HCT116 (cell line): ENCODE data around the gene SH3GLB2. TPM values are rescaled to one million over a fixed set of nuclear protein-coding genes. Genes with fewer than 3 reads are reported as not detected.

ENCODE experiments used
- ATAC-seq: fragments of 200-7000 bp; cut with Tn5 transposase; 2 replicates; pipeline ENCODE4 v1.9.1; 2020; ENCODE audit warnings: mild to moderate bottlenecking, moderate library complexity
- BruUV-seq: library from RNA; stranded (reverse); fragments of 400-500 nt; replicated peaks from 2 replicates; lab custom pipeline; 2021; lab: Mats Ljungman, UMichigan
- CTCF ChIA-PET: fragments of 300-600 bp; sonication (Branson Sonifier 250); formaldehyde crosslinking; loops from one replicate; lab custom pipeline; 2021; ENCODE audit warnings: antibody characterized with exemption; lab: Charles Lee
- POLR2A ChIA-PET: fragments of 300-600, 350-600 bp; sonication (Branson Sonifier 250); formaldehyde crosslinking; loops from one replicate; lab custom pipeline; 2021; ENCODE audit warnings: antibody characterized with exemption; lab: Charles Lee
- RAD21 ChIA-PET, 2 experiments: fragments of 300-600 bp; sonication (Branson Sonifier 250); formaldehyde crosslinking; loops; one replicate each; lab custom pipeline; 2023; ENCODE audit warnings: low total read pairs in 2 of 2; ENCODE audit not compliant: uncharacterized antibody in 2 of 2, unreplicated experiment in 2 of 2, low non-redundant PET in 1 of 2; lab: Charles Lee
- DNase-seq: peaks from one replicate; pipeline ENCODE4 v3.0.0-alpha.2; 2010; ENCODE audit warnings: low read depth, low spot score
- H2AFZ ChIP-seq: fragments of 200-600 bp; shearing (Covaris generic), sonication (generic); 2 replicates; pipeline ENCODE4 v1.6.1; 2017; ENCODE audit warnings: low read depth, mixed run types, mixed read lengths, antibody characterized with exemption, low read length; ENCODE audit not compliant: poor library complexity, severe bottlenecking
- H3K27ac ChIP-seq: 2 replicates; pipeline ENCODE4 v1.5.1; 2012; ENCODE audit warnings: low read depth, low read length
- H3K27me3 ChIP-seq: fragments of 200-600 bp; sonication (generic); 2 replicates; pipeline ENCODE4 v1.6.1; 2016; ENCODE audit warnings: mixed run types, low read length, mixed read lengths; ENCODE audit not compliant: insufficient read depth
- H3K36me3 ChIP-seq, 2 experiments: fragments of 200-500 bp in 1 of 2; fragments of 200-600 bp in 1 of 2; sonication (Bioruptor generic) in 1 of 2; sonication (generic) in 1 of 2; 2 replicates each; pipeline versions ENCODE4 v1.5.1 to v1.6.1; 2014 to 2016; ENCODE audit warnings: low read length in 2 of 2, inconsistent platforms in 1 of 2, mixed read lengths in 1 of 2, mixed run types in 1 of 2; ENCODE audit not compliant: insufficient read depth in 2 of 2, control insufficient read depth in 1 of 2
- H3K4me1 ChIP-seq, 2 experiments: fragments of 200-600 bp in 1 of 2; sonication (generic) in 1 of 2; 2 replicates each; pipeline versions ENCODE4 v1.5.1 to v1.6.1; 2012 to 2017; ENCODE audit warnings: low read length in 2 of 2, inconsistent platforms in 1 of 2, mild to moderate bottlenecking in 1 of 2, mixed read lengths in 1 of 2, mixed run types in 1 of 2, moderate library complexity in 1 of 2; ENCODE audit not compliant: insufficient read depth in 2 of 2, control insufficient read depth in 1 of 2
- H3K4me2 ChIP-seq: fragments of 200-600 bp; sonication (generic); 2 replicates; pipeline ENCODE4 v1.6.1; 2017; ENCODE audit warnings: mixed run types, low read length, mixed read lengths
- H3K4me3 ChIP-seq, 2 experiments: fragments of 200-600 bp in 1 of 2; sonication (generic) in 1 of 2; replicated peaks in 1 of 2; 2 replicates each; pipeline ENCODE4 v1.5.1; 2011 to 2016; ENCODE audit warnings: low read length in 2 of 2, control low read depth in 1 of 2, low read depth in 1 of 2, mild to moderate bottlenecking in 1 of 2, mixed read lengths in 1 of 2, mixed run types in 1 of 2
- H3K79me2 ChIP-seq: fragments of 200-600 bp; sonication (generic); 2 replicates; pipeline ENCODE4 v1.6.1; 2017; ENCODE audit warnings: mild to moderate bottlenecking, mixed run types, low read length, moderate library complexity, mixed read lengths; ENCODE audit not compliant: insufficient read depth
- H3K9ac ChIP-seq: fragments of 200-600 bp; sonication (generic); 2 replicates; pipeline ENCODE4 v1.6.1; 2016; ENCODE audit warnings: low read length, mixed read lengths
- H3K9me2 ChIP-seq: fragments of 200-600 bp; sonication (generic), shearing (Covaris generic); 2 replicates; pipeline ENCODE4 v1.6.1; 2017; ENCODE audit warnings: mixed run types, mild to moderate bottlenecking, moderate library complexity; ENCODE audit not compliant: insufficient read depth
- H3K9me3 ChIP-seq, 2 experiments: fragments of 200-500 bp in 1 of 2; fragments of 200-600 bp in 1 of 2; sonication (Bioruptor generic) in 1 of 2; sonication (generic) in 1 of 2; 2 replicates each; pipeline ENCODE4 v1.6.1; 2014 to 2017; ENCODE audit warnings: low read length in 2 of 2, mixed read lengths in 2 of 2, inconsistent platforms in 1 of 2, low read depth in 1 of 2, mild to moderate bottlenecking in 1 of 2, mixed run types in 1 of 2, moderate library complexity in 1 of 2; ENCODE audit not compliant: control insufficient read depth in 1 of 2, insufficient read depth in 1 of 2
- H4K20me1 ChIP-seq: fragments of 200-600 bp; sonication (generic), shearing (Covaris generic); 2 replicates; pipeline ENCODE4 v1.6.1; 2017; ENCODE audit warnings: mixed run types, mild to moderate bottlenecking, moderate library complexity; ENCODE audit not compliant: insufficient read depth
- CEBPB ChIP-seq: IDR thresholded peaks from 2 replicates; pipeline ENCODE4 v1.6.1; 2012; ENCODE audit warnings: low read depth
- EGR1 ChIP-seq: IDR thresholded peaks from 2 replicates; pipeline ENCODE4 v1.6.1; 2012; ENCODE audit warnings: low read depth
- ELF1 ChIP-seq: IDR thresholded peaks from 2 replicates; pipeline ENCODE4 v1.6.1; 2012; ENCODE audit warnings: low read depth, borderline replicate concordance
- EZH2phosphoT487 ChIP-seq: fragments of 200-600 bp; IDR thresholded peaks from 2 replicates; pipeline ENCODE4 v1.6.1; 2018; ENCODE audit warnings: antibody characterized with exemption, borderline replicate concordance
- FOSL1 ChIP-seq: IDR thresholded peaks from 2 replicates; pipeline ENCODE4 v1.6.1; 2012; ENCODE audit warnings: low read depth
- JUND ChIP-seq: IDR thresholded peaks from 2 replicates; pipeline ENCODE4 v1.6.1; 2012
- POLR2AphosphoS5 ChIP-seq: IDR thresholded peaks from 2 replicates; pipeline ENCODE4 v1.6.1; 2011; ENCODE audit warnings: mild to moderate bottlenecking, low read depth, low read length, moderate library complexity
- SP1 ChIP-seq: IDR thresholded peaks from 2 replicates; pipeline ENCODE4 v1.6.1; 2012; ENCODE audit warnings: low read depth
- SRF ChIP-seq: IDR thresholded peaks from 2 replicates; pipeline ENCODE4 v1.6.1; 2012; ENCODE audit warnings: low read depth
- TCF7L2 ChIP-seq: IDR thresholded peaks from 2 replicates; pipeline ENCODE4 v1.7.0; 2011; ENCODE audit warnings: borderline replicate concordance, inconsistent platforms; ENCODE audit not compliant: insufficient read depth, insufficient read length; ENCODE audit errors: extremely low read depth
- YY1 ChIP-seq: IDR thresholded peaks from 2 replicates; pipeline ENCODE4 v1.6.1; 2011; ENCODE audit warnings: low read length, low read depth, moderate library complexity, mild to moderate bottlenecking; ENCODE audit not compliant: insufficient replicate concordance; ENCODE audit errors: extremely low read depth
- ZBTB33 ChIP-seq: IDR thresholded peaks from 2 replicates; pipeline ENCODE4 v1.6.1; 2011; ENCODE audit warnings: mild to moderate bottlenecking, low read length, moderate library complexity; ENCODE audit not compliant: insufficient replicate concordance; ENCODE audit errors: extremely low read depth
- intact Hi-C: fragments of 100-400 bp; cut with micrococcal nuclease; formaldehyde crosslinking; loops from 2 replicates; pipeline ENCODE4 v1.10.0; 2022
- total RNA-seq: library from RNA; stranded (reverse); gene quantifications from one replicate; pipeline ENCODE4 v1.2.1, GENCODE V29; 2021; ENCODE audit not compliant: unreplicated experiment
- TF ChIP-seq, protein P1 (sequence below): IDR thresholded peaks from 2 replicates; pipeline ENCODE4 v1.6.1; 2012; ENCODE audit warnings: low read depth

Gene SH3GLB2
- total RNA-seq, 1 experiment from 2014 or later = 87.9 TPM

DNA sequence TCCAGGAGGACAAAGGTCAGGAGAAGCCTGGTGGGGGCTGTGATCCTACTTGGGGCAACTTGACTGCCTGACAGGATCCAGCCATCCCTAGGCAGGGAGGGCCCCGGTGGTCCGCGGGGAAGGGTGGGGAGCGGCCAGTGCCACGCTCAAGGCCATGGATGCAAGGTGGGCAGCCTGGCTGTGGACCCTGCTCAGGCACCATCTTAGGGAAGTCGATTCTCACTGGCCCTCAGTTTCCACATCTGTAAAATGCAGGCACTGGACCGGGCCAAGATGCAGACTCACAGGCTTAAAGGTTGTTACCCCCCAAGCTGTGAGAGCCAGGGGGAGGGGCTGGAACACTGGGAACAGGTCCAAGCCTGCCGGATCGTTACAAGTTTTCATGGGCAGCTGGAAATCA is 44.0 kb upstream of the SH3GLB2 start (continued):
- TF ChIP-seq TCF7L2 (no peak), YY1 (no peak), JUND (no peak), SP1 (no peak)
- TF ChIP-seq, protein P1, sequence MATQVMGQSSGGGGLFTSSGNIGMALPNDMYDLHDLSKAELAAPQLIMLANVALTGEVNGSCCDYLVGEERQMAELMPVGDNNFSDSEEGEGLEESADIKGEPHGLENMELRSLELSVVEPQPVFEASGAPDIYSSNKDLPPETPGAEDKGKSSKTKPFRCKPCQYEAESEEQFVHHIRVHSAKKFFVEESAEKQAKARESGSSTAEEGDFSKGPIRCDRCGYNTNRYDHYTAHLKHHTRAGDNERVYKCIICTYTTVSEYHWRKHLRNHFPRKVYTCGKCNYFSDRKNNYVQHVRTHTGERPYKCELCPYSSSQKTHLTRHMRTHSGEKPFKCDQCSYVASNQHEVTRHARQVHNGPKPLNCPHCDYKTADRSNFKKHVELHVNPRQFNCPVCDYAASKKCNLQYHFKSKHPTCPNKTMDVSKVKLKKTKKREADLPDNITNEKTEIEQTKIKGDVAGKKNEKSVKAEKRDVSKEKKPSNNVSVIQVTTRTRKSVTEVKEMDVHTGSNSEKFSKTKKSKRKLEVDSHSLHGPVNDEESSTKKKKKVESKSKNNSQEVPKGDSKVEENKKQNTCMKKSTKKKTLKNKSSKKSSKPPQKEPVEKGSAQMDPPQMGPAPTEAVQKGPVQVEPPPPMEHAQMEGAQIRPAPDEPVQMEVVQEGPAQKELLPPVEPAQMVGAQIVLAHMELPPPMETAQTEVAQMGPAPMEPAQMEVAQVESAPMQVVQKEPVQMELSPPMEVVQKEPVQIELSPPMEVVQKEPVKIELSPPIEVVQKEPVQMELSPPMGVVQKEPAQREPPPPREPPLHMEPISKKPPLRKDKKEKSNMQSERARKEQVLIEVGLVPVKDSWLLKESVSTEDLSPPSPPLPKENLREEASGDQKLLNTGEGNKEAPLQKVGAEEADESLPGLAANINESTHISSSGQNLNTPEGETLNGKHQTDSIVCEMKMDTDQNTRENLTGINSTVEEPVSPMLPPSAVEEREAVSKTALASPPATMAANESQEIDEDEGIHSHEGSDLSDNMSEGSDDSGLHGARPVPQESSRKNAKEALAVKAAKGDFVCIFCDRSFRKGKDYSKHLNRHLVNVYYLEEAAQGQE = no peak

DNA sequence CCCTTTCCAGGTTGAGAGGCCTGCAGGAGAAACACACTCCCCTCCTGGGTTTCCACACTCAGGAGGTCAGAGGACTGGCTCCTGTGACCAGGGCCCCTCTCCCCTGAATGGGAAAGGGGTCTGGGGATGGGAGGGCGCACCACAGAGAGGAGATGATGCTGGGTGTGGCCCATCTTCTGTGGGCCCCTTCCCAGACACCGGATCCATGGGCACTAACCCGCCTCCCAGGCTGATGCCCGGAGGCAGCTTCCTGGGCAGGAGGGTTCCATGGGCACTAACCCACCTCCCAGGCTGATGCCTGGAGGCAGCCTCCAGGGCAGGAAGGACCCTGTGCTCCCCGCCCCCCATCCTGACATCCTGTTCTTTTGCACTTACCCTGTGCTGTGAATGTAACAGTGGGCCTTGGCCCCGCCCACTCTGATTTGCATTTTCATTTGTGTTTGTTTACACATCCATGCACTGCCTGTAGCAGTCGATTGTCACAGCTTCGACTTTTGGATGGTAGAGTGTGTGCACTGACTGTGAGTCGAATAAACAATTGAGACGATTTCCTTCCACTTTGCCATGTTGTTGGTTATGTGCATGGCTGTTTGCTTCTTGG is 43.5 kb upstream of the SH3GLB2 start:
- H3K27me3 ChIP-seq = no peaks in the 10 kb centered on the region
- H3K4me1 ChIP-seq = no peaks in the 10 kb centered on the region
- no peaks in the 10 kb centered on the region for H3K9me3 ChIP-seq
- no peaks in the 10 kb centered on the region for H3K9me2 ChIP-seq
- no peak overlapping the region for H3K9ac ChIP-seq
- no TSS peak for BruUV-seq
- no peak overlapping the region for H3K4me3 ChIP-seq
- H3K36me3 ChIP-seq = no peaks in the 10 kb centered on the region
- H4K20me1 ChIP-seq = no peaks in the 10 kb centered on the region
- no peak overlapping the region for H3K4me2 ChIP-seq
- H2AFZ ChIP-seq = no peak overlapping the region
- intact Hi-C loops = no loop called here
- CTCF ChIA-PET = no interaction called here
- DNase-seq (no peak), ATAC-seq (no peak)
- H3K27ac ChIP-seq = no peak overlapping the region
- RAD21 ChIA-PET = no interaction called here
- POLR2A ChIA-PET = no interaction called here
- H3K79me2 ChIP-seq = no peaks in the 10 kb centered on the region
- TF ChIP-seq YY1 = no peak
- no peak for TF ChIP-seq EGR1
- TF ChIP-seq ZBTB33 = no peak
- TF ChIP-seq SRF = no peak
- no peak for TF ChIP-seq EZH2phosphoT487
- TF ChIP-seq FOSL1 = no peak
- no peak for TF ChIP-seq TCF7L2
- TF ChIP-seq SP1 = no peak
- TF ChIP-seq ELF1 = no peak
- no peak for TF ChIP-seq CEBPB
- TF ChIP-seq POLR2AphosphoS5 = no peak
- TF ChIP-seq, protein P1 = no peak
